SU-DHL-6 (cell line): ENCODE data around the gene RALBP1.

Experiments
- H2AFZ ChIP-seq: fragments of 200-600 bp; sonication (generic); 2 replicates; pipeline ENCODE4 v1.6.1; 2014; ENCODE audit warnings: low read depth, mild to moderate bottlenecking, moderate library complexity, mixed read lengths, antibody characterized with exemption, low read length; ENCODE audit not compliant: severe bottlenecking
- H3F3A ChIP-seq: fragments of 200-600 bp; shearing (Covaris generic); 2 replicates; pipeline ENCODE4 v1.6.0; 2016; ENCODE audit warnings: antibody characterized with exemption, mild to moderate bottlenecking; ENCODE audit not compliant: insufficient read depth
- H3K27ac ChIP-seq: fragments of 200-600 bp; sonication (generic); 2 replicates; pipeline ENCODE4 v1.5.1; 2016; ENCODE audit warnings: low read depth, mild to moderate bottlenecking, low read length, moderate library complexity, mixed read lengths
- H3K27me3 ChIP-seq: fragments of 200-600 bp; sonication (generic), shearing (Covaris generic); 2 replicates; pipeline ENCODE4 v1.6.0; 2014; ENCODE audit warnings: mild to moderate bottlenecking, low read length
- H3K36me3 ChIP-seq: fragments of 200-600 bp; sonication (generic); 2 replicates; pipeline ENCODE4 v1.6.1; 2014; ENCODE audit warnings: mild to moderate bottlenecking, low read length, mixed read lengths
- H3K4me2 ChIP-seq: fragments of 300-600, 200-600 bp; shearing (Covaris generic), sonication (generic); 2 replicates; pipeline ENCODE4 v1.6.0; 2014; ENCODE audit warnings: low read length, low read depth, mild to moderate bottlenecking; ENCODE audit not compliant: poor library complexity, severe bottlenecking
- H3K4me3 ChIP-seq: fragments of 200-600 bp; sonication (generic); 2 replicates; pipeline ENCODE4 v1.5.1; 2014; ENCODE audit warnings: antibody characterized with exemption, low read length, mild to moderate bottlenecking, mixed read lengths; ENCODE audit not compliant: insufficient read depth, poor library complexity, severe bottlenecking
- H3K79me2 ChIP-seq: fragments of 200-600 bp; sonication (generic); 2 replicates; pipeline ENCODE4 v1.6.1; 2014; ENCODE audit warnings: mild to moderate bottlenecking, low read length, moderate library complexity; ENCODE audit not compliant: insufficient read depth
- H3K9ac ChIP-seq: fragments of 200-600 bp; sonication (generic); 2 replicates; pipeline ENCODE4 v1.7.0; 2014; ENCODE audit warnings: mild to moderate bottlenecking, low read length
- H3K9me2 ChIP-seq: fragments of 200-600 bp; sonication (generic); replicated peaks from 2 replicates; pipeline ENCODE4 v1.6.1; 2014; ENCODE audit warnings: low read length; ENCODE audit not compliant: insufficient read depth
- H3K9me3 ChIP-seq: fragments of 200-600 bp; sonication (generic); 2 replicates; pipeline ENCODE4 v1.6.1; 2014; ENCODE audit warnings: low read length, mixed read lengths; ENCODE audit not compliant: insufficient read depth
- H4K20me1 ChIP-seq: fragments of 200-600 bp; sonication (generic); 2 replicates; pipeline ENCODE4 v1.6.1; 2014; ENCODE audit warnings: low read depth, mild to moderate bottlenecking, antibody characterized with exemption, low read length, moderate library complexity, mixed read lengths
- CTCF ChIP-seq: fragments of 200-600 bp; sonication (generic); IDR thresholded peaks from one replicate; pipeline ENCODE4 v1.5.1; 2017; ENCODE audit warnings: antibody characterized with exemption, mild to moderate bottlenecking, low read length, moderate library complexity; ENCODE audit not compliant: insufficient read depth, poor library complexity, severe bottlenecking
- EZH2phosphoT487 ChIP-seq: fragments of 200-600 bp; sonication (generic), shearing (Covaris generic); conservative IDR thresholded peaks from 2 replicates; pipeline ENCODE4 v1.6.1; 2018; ENCODE audit warnings: mild to moderate bottlenecking, antibody characterized with exemption, low read length, moderate library complexity, mixed read lengths

The RALBP1 gene

GRCh38 chr18:9474983-9475642, at the start of gene RALBP1:
TSS of gene RALBP1 (plus strand) at chr18:9475513. CDS start at chr18:9513046, 37,533 bp downstream.
- Histone ChIP-seq H3F3A (no peaks in the 10 kb centered on the region), H3K79me2 (peaks cover 46% of the 10 kb centered on the region), H3K9me3 (no peaks in the 10 kb centered on the region), H3K9me2 (no peaks in the 10 kb centered on the region), H3K36me3 (no peaks in the 10 kb centered on the region), H2AFZ (peak within 1 kb of the TSS; percentile 99), H3K9ac (peak within 1 kb of the TSS; percentile 86), H3K27ac (peak within 1 kb of the TSS; percentile 63), H3K4me3 (peak within 1 kb of the TSS; percentile 80), H4K20me1 (no peaks in the 10 kb centered on the region), H3K4me2 (peak within 1 kb of the TSS; percentile 100), H3K27me3 (no peaks in the 10 kb centered on the region)
- TF ChIP-seq EZH2phosphoT487 (no peak), CTCF (no peak)

GRCh38 chr18:9426753-9427152, 48.6 kb upstream of the RALBP1 start:
- no peaks in the 10 kb centered on the region for H3K9me2 ChIP-seq
- no peaks in the 10 kb centered on the region for H4K20me1 ChIP-seq
- no peaks in the 10 kb centered on the region for H3K36me3 ChIP-seq
- H3K9me3 ChIP-seq = no peaks in the 10 kb centered on the region
- no peak overlapping the region for H3K9ac ChIP-seq
- H3K4me2 ChIP-seq = no peak overlapping the region
- H2AFZ ChIP-seq = no peak overlapping the region
- no peaks in the 10 kb centered on the region for H3F3A ChIP-seq
- TF ChIP-seq EZH2phosphoT487 (no peak), CTCF (no peak)
- H3K27me3 ChIP-seq = no peaks in the 10 kb centered on the region
- no peak overlapping the region for H3K27ac ChIP-seq
- no peak overlapping the region for H3K4me3 ChIP-seq
- no peaks in the 10 kb centered on the region for H3K79me2 ChIP-seq

DNA sequence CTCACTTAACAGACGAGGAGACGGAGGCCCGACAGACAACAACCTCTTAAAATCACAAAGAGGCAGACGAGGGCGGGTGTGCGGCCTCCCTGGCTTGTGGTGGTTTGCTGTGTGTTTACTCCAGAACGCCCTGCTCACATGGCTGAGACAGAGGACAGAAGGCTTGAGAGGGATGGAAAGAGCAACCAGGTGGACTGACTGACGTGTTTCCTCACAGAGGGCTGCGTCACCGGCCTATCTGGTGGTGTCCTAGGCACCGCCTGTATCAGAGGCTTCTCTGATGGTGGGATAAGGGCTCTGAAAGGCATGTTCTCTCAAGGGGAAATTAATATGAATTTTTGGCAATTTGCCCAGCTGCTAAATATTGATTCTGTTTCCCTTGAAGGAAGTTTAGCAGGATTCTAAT, 47.0 kb upstream of the RALBP1 start:
- no peak overlapping the region for H3K9ac ChIP-seq
- no peak overlapping the region for H3K27ac ChIP-seq
- TF ChIP-seq CTCF = no peak
- no peak for TF ChIP-seq EZH2phosphoT487
- no peaks in the 10 kb centered on the region for H4K20me1 ChIP-seq
- H3K27me3 ChIP-seq = no peaks in the 10 kb centered on the region
- H3K4me2 ChIP-seq = no peak overlapping the region
- H3K9me3 ChIP-seq = no peaks in the 10 kb centered on the region
- H3K9me2 ChIP-seq = no peaks in the 10 kb centered on the region
- H3K36me3 ChIP-seq = no peaks in the 10 kb centered on the region
- no peaks in the 10 kb centered on the region for H3K79me2 ChIP-seq
- no peaks in the 10 kb centered on the region for H3F3A ChIP-seq
- H3K4me3 ChIP-seq = no peak overlapping the region
- no peak overlapping the region for H2AFZ ChIP-seq
